ENCODE data around the gene CNTN4.

Gene CNTN4

DNA sequence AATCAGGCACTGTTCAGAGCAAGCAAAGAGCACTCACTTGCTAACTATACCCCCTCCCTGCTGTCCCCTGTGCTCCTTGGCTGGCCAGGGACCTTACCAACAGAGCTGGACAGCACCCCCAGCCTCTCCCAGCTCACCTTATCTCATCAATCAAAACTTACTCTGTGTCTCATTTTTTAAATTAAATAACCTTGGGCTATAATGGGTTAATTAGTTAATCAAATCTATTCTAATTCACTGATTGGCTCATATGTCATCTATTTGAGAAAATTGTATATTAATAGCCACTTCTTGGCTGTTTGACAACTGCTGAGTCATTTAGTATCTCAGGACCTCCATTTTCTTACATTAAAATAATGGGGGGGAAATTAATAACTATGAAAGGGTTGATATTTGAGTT is 988.6 kb downstream of the CNTN4 start:
- H3K9ac ChIP-seq (ENCODE audit: low read length) = no peak overlapping the region
- H3K9me3 ChIP-seq (ENCODE audit: control insufficient read depth, low read length) = no peaks in the 10 kb centered on the region
- H2BK12ac ChIP-seq (ENCODE audit: low read length in 2 of 2) = no peak overlapping the region
- H3K27ac ChIP-seq (ENCODE audit: low read length, poor library complexity, severe bottlenecking) = no peak overlapping the region
- no peak overlapping the region for H3K4ac ChIP-seq (ENCODE audit: low read depth in 1 of 2, low read length in 2 of 2)
- H3K79me1 ChIP-seq (replicated peaks; ENCODE audit: low read length, poor library complexity, severe bottlenecking) = no peaks in the 10 kb centered on the region
- no peak overlapping the region for H3K23ac ChIP-seq (ENCODE audit: low read length in 2 of 2)
- no peaks in the 10 kb centered on the region for H3K27me3 ChIP-seq (ENCODE audit: control insufficient read depth in 1 of 2, insufficient read depth in 1 of 2, low read length in 2 of 2)
- H2BK15ac ChIP-seq (ENCODE audit: low read depth, poor library complexity, severe bottlenecking) = no peak overlapping the region
- no peak overlapping the region for H4K91ac ChIP-seq (ENCODE audit: low read length)
- H3K14ac ChIP-seq (ENCODE audit: low read length in 2 of 2) = no peak overlapping the region
- H3K4me3 ChIP-seq (ENCODE audit: insufficient read depth in 1 of 2, low read depth in 1 of 2, low read length in 2 of 2) = no peak overlapping the region
- DNase-seq = no peak
- H2AK5ac ChIP-seq (ENCODE audit: low read length, severe bottlenecking) = no peak overlapping the region
- no peak overlapping the region for H2AFZ ChIP-seq (ENCODE audit: low read depth, low read length)
- H3K4me1 ChIP-seq (ENCODE audit: control insufficient read depth, insufficient read depth, low read depth, low read length) = no peaks in the 10 kb centered on the region
- H3K36me3 ChIP-seq (ENCODE audit: control insufficient read depth in 1 of 2, insufficient read depth in 2 of 2, low read depth in 1 of 2, low read length in 2 of 2) = no peaks in the 10 kb centered on the region
- H4K8ac ChIP-seq (ENCODE audit: low read length) = no peak overlapping the region
- H2BK5ac ChIP-seq (ENCODE audit: low read depth, low read length, poor library complexity, severe bottlenecking) = no peak overlapping the region
- no peak overlapping the region for H2BK120ac ChIP-seq (ENCODE audit: low read depth, low read length)
- H3K4me2 ChIP-seq (ENCODE audit: low read length, poor library complexity, severe bottlenecking) = no peak overlapping the region
- H3K18ac ChIP-seq (ENCODE audit: low read depth in 1 of 2, low read length in 2 of 2) = no peak overlapping the region

DNA sequence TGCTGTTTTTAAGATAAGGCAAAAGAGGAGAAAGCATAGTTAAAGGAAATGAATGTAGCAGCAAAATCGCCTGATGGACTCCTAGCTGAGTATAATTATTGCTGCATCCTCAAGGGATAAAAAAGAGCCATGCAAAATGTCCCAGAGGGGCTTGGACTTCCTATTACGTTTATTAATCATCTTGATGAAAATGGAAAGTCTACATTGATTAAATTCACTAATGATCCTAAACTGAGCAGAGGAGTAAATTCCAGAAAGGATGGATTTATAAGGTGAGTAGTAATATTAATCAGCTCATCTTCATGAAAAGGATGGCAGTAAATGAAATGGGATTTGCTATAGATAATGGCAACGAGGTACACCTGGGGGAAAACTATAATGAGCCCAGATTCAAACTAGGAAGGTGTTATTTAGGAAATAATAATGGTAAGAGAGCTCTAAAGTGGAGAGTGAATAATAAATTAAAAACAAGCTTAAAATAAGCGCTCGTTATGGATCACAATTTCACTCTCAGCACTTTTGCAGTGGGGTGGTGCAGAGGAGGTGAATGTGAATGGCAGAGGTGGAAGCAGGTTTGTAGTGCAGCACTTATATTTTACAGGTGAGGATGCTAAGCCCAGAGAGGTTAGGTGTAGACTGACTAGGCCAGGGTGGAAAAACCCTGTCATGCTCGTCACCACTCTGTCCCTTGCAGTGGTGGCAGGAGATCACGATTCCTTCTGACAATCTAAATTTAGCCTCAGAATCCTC is 989.2 kb downstream of the CNTN4 start:
- no peak overlapping the region for H3K27ac ChIP-seq (ENCODE audit: low read length, poor library complexity, severe bottlenecking)
- H2BK15ac ChIP-seq (ENCODE audit: low read depth, poor library complexity, severe bottlenecking) = no peak overlapping the region
- no peak overlapping the region for H2BK5ac ChIP-seq (ENCODE audit: low read depth, low read length, poor library complexity, severe bottlenecking)
- no peak for DNase-seq
- H3K4me2 ChIP-seq (ENCODE audit: low read length, poor library complexity, severe bottlenecking) = no peak overlapping the region
- H3K4ac ChIP-seq (ENCODE audit: low read depth in 1 of 2, low read length in 2 of 2) = no peak overlapping the region
- no peak overlapping the region for H2AFZ ChIP-seq (ENCODE audit: low read depth, low read length)
- H3K4me1 ChIP-seq (ENCODE audit: control insufficient read depth, insufficient read depth, low read depth, low read length) = no peaks in the 10 kb centered on the region
- no peaks in the 10 kb centered on the region for H3K27me3 ChIP-seq (ENCODE audit: control insufficient read depth in 1 of 2, insufficient read depth in 1 of 2, low read length in 2 of 2)
- H2BK120ac ChIP-seq (ENCODE audit: low read depth, low read length) = no peak overlapping the region
- H3K9me3 ChIP-seq (ENCODE audit: control insufficient read depth, low read length) = no peaks in the 10 kb centered on the region
- no peaks in the 10 kb centered on the region for H3K79me1 ChIP-seq (replicated peaks; ENCODE audit: low read length, poor library complexity, severe bottlenecking)
- no peak overlapping the region for H3K9ac ChIP-seq (ENCODE audit: low read length)
- no peaks in the 10 kb centered on the region for H3K36me3 ChIP-seq (ENCODE audit: control insufficient read depth in 1 of 2, insufficient read depth in 2 of 2, low read depth in 1 of 2, low read length in 2 of 2)
- 79% methylated on average over 7 of the region's 7 CpGs for WGBS
- H3K23ac ChIP-seq (ENCODE audit: low read length in 2 of 2) = no peak overlapping the region
- H4K8ac ChIP-seq (ENCODE audit: low read length) = no peak overlapping the region
- no peak overlapping the region for H3K18ac ChIP-seq (ENCODE audit: low read depth in 1 of 2, low read length in 2 of 2)
- H3K14ac ChIP-seq (ENCODE audit: low read length in 2 of 2) = no peak overlapping the region
- no peak overlapping the region for H4K91ac ChIP-seq (ENCODE audit: low read length)
- H3K4me3 ChIP-seq (ENCODE audit: insufficient read depth in 1 of 2, low read depth in 1 of 2, low read length in 2 of 2) = no peak overlapping the region
- no peak overlapping the region for H2AK5ac ChIP-seq (ENCODE audit: low read length, severe bottlenecking)
- H2BK12ac ChIP-seq (ENCODE audit: low read length in 2 of 2) = no peak overlapping the region

DNA sequence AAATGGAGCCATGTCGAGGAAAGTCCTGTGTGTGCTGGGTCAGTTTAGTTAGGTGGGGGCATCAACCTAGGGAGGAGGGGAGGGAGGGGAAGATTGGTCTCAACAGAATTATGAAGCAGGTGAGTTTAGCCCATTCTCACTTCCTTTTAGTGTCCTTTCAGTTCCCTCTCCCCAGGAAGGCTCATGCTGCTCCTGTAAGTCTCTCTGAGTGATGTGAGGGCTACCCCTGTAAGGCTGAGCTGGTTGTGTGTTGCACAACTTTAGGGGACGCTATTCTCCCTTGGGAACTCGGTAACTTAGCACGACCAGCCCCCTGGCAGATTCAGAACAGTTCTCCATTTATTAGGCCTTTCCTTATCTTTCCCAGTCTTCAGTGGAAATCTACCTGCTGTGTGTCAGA is 990.4 kb downstream of the CNTN4 start:
- H4K91ac ChIP-seq (ENCODE audit: low read length) = no peak overlapping the region
- H3K9me3 ChIP-seq (ENCODE audit: control insufficient read depth, low read length) = no peaks in the 10 kb centered on the region
- no peak overlapping the region for H2BK12ac ChIP-seq (ENCODE audit: low read length in 2 of 2)
- H3K27ac ChIP-seq (ENCODE audit: low read length, poor library complexity, severe bottlenecking) = no peak overlapping the region
- H3K4me3 ChIP-seq (ENCODE audit: insufficient read depth in 1 of 2, low read depth in 1 of 2, low read length in 2 of 2) = no peak overlapping the region
- H2BK15ac ChIP-seq (ENCODE audit: low read depth, poor library complexity, severe bottlenecking) = no peak overlapping the region
- H3K79me1 ChIP-seq (replicated peaks; ENCODE audit: low read length, poor library complexity, severe bottlenecking) = no peaks in the 10 kb centered on the region
- no peak overlapping the region for H3K23ac ChIP-seq (ENCODE audit: low read length in 2 of 2)
- no peak overlapping the region for H2BK5ac ChIP-seq (ENCODE audit: low read depth, low read length, poor library complexity, severe bottlenecking)
- H3K4ac ChIP-seq (ENCODE audit: low read depth in 1 of 2, low read length in 2 of 2) = no peak overlapping the region
- H3K18ac ChIP-seq (ENCODE audit: low read depth in 1 of 2, low read length in 2 of 2) = no peak overlapping the region
- H4K8ac ChIP-seq (ENCODE audit: low read length) = no peak overlapping the region
- H2BK120ac ChIP-seq (ENCODE audit: low read depth, low read length) = no peak overlapping the region
- no peaks in the 10 kb centered on the region for H3K27me3 ChIP-seq (ENCODE audit: control insufficient read depth in 1 of 2, insufficient read depth in 1 of 2, low read length in 2 of 2)
- H3K36me3 ChIP-seq (ENCODE audit: control insufficient read depth in 1 of 2, insufficient read depth in 2 of 2, low read depth in 1 of 2, low read length in 2 of 2) = no peaks in the 10 kb centered on the region
- no peak overlapping the region for H3K4me2 ChIP-seq (ENCODE audit: low read length, poor library complexity, severe bottlenecking)
- no peak overlapping the region for H3K14ac ChIP-seq (ENCODE audit: low read length in 2 of 2)
- H3K4me1 ChIP-seq (ENCODE audit: control insufficient read depth, insufficient read depth, low read depth, low read length) = no peaks in the 10 kb centered on the region
- 83% methylated on average over 4 of the region's 4 CpGs for WGBS
- H2AFZ ChIP-seq (ENCODE audit: low read depth, low read length) = no peak overlapping the region
- no peak overlapping the region for H3K9ac ChIP-seq (ENCODE audit: low read length)
- DNase-seq = no peak
- no peak overlapping the region for H2AK5ac ChIP-seq (ENCODE audit: low read length, severe bottlenecking)

DNA sequence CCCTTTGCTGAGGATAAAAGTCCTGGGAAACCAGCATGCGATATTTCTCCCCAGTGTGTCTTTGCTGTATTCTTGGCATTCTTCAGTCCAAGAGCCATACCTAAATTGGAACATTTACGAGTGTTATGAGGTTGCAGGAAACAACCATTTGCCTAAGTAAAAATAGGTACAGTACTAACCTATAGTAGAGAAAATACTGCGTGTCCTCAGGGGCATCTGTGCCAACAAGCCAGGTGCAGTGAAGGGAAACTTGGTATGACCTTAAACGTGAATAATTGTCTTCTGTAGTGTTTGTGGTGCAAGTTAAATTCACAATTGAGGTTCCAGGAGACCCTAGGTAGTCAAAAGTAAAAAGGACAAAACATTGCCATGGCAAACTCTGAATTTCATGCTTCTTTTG is 999.3 kb downstream of the CNTN4 start:
- no peak for DNase-seq
- Histone ChIP-seq H2BK12ac (ENCODE audit: low read length in 2 of 2) (no peak overlapping the region), H2AFZ (ENCODE audit: low read depth, low read length) (no peak overlapping the region), H2BK120ac (ENCODE audit: low read depth, low read length) (no peak overlapping the region), H3K4ac (ENCODE audit: low read depth in 1 of 2, low read length in 2 of 2) (no peak overlapping the region), H2AK5ac (ENCODE audit: low read length, severe bottlenecking) (no peak overlapping the region), H3K14ac (ENCODE audit: low read length in 2 of 2) (no peak overlapping the region), H3K18ac (ENCODE audit: low read depth in 1 of 2, low read length in 2 of 2) (no peak overlapping the region), H3K4me2 (ENCODE audit: low read length, poor library complexity, severe bottlenecking) (no peak overlapping the region), H3K4me1 (ENCODE audit: control insufficient read depth, insufficient read depth, low read depth, low read length) (no peaks in the 10 kb centered on the region), H3K36me3 (ENCODE audit: control insufficient read depth in 1 of 2, insufficient read depth in 2 of 2, low read depth in 1 of 2, low read length in 2 of 2) (no peaks in the 10 kb centered on the region), H2BK15ac (ENCODE audit: low read depth, poor library complexity, severe bottlenecking) (no peak overlapping the region), H3K27ac (ENCODE audit: low read length, poor library complexity, severe bottlenecking) (no peak overlapping the region), H4K8ac (ENCODE audit: low read length) (no peak overlapping the region), H2BK5ac (ENCODE audit: low read depth, low read length, poor library complexity, severe bottlenecking) (no peak overlapping the region), H3K9me3 (ENCODE audit: control insufficient read depth, low read length) (no peaks in the 10 kb centered on the region), H3K9ac (ENCODE audit: low read length) (no peak overlapping the region), H3K79me1 (replicated peaks; ENCODE audit: low read length, poor library complexity, severe bottlenecking) (no peaks in the 10 kb centered on the region), H3K27me3 (ENCODE audit: control insufficient read depth in 1 of 2, insufficient read depth in 1 of 2, low read length in 2 of 2) (no peaks in the 10 kb centered on the region), H3K23ac (ENCODE audit: low read length in 2 of 2) (no peak overlapping the region), H4K91ac (ENCODE audit: low read length) (no peak overlapping the region), H3K4me3 (ENCODE audit: insufficient read depth in 1 of 2, low read depth in 1 of 2, low read length in 2 of 2) (no peak overlapping the region)
- WGBS = 82% methylated on average over 4 of the region's 4 CpGs
